ENCODE results near the gene NUDT6.
"Not testable (repeated sequence)": the region's sequence is repeated elsewhere in the genome, so short reads cannot be mapped to it uniquely, and the experiment has no call there.

Gene NUDT6, protein sequence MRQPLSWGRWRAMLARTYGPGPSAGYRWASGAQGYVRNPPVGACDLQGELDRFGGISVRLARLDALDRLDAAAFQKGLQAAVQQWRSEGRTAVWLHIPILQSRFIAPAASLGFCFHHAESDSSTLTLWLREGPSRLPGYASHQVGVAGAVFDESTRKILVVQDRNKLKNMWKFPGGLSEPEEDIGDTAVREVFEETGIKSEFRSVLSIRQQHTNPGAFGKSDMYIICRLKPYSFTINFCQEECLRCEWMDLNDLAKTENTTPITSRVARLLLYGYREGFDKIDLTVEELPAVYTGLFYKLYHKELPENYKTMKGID
- 1.2 to 3.1 (median 1.6) reads per million in 4 experiments for total RNA-seq

DNA sequence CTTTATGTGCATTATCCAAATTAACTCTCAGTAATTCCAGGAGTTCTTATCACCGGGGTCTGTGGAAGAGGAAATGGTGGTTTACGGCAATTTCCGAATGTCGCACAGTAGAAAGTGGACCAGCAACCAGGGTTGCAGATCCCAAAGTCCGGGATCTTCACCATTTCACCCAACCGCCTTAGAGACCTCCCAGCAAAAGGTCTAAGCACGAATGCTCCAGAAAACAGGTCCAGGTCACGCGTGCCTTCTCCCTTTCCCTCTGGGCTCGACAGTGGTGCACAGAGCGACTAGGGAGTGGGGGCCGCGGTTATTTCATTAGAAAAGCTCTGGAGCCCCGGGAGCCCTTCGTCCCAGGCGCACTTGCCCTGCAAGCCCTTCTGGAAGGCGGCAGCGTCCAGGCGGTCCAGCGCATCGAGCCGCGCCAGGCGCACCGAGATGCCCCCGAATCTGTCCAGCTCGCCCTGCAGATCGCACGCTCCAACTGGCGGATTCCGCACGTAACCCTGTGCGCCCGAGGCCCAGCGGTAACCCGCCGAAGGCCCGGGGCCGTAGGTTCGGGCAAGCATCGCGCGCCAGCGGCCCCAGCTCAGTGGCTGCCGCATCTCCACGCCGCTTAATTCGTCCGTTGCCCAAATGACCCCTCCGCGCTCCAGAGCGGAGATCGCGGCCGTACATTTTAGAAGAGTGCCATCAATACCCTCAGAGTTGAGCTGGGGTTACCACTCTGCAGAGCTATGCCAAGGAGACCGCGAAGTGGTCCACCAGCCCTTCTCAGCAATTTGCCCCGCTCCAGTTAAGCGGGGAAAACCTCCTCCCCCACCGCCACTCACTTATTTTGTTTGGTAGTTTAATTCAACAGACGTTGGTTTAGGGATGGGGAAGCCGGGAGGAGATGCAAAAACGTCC is at the start of gene NUDT6:
Gene NUDT6 (minus strand): TSS at position 627 of the 906 bp plus-strand sequence. CDS start 25 bp downstream, at position 602.
- DNase-seq, result no peak

DNA sequence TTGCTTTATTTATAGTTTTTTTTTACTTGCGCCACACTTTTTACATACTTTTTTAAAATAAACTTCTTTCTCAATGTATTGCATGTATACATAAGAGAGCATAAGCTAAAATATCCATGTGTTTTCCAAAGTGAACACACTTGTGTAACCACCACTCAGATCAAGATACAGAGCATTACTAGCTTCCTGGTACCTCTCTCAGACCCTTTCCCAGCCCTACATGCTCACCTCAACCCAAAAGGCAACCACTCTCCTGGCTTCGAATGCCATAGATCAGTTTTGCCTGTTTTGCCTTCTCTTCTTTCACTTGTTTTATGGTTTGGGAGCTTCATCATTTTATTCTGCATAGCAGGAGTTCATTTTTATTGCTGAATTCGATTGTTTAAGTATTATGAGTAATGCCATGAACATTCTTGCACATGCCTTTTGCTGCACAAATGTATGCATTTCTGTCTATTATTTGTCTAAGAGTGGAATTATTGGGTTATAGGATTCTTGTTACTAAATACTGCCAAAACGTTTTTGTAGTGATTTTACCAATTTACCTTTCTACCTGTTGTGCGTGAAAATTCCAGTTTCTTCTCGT is 45.9 kb upstream of the NUDT6 start:
- DNase-seq, result no peak

DNA sequence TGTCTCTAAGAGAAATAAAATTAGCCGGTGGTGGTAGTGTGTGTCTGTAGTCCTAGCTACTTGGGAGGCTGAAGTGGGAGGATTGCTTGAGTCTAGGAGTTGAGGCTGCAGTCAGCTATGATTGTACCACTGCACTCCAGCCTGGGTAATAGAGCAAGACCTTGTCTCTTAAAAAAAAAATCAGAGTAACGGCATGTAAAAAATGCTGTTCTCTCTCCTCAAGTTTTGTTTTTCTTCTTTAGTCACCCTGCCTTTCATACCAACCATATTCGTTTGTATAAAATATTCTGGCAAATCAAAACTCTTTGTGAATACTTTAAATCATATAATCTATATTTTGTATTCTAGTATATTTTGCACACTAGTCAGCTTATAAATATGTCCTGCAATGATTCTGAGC is 44.8 kb upstream of the NUDT6 start:
- DNase-seq, result no peak

DNA sequence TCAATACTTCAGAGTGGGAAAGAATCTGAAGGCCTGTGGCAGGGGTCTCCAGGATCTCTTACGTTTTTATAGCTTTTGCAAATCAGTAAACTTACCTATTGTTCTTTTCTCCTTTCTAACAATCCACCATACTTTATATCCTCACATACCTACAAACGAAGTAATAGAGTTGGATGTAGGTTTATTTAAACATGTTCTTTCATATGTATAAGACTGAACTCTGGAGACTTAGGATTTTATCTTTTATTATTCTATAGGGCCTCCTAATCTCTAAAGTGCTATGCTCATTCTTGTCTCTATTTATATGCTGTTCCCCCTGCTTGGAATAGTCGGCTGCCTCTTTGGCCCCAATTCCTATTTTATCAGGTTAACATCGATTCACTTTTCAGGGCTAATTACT is 43.8 kb upstream of the NUDT6 start:
- no peak for DNase-seq

- no peak for DNase-seq
Observed at GRCh38 chr4:122963216-122963615, 40.8 kb upstream of the NUDT6 start.

DNA sequence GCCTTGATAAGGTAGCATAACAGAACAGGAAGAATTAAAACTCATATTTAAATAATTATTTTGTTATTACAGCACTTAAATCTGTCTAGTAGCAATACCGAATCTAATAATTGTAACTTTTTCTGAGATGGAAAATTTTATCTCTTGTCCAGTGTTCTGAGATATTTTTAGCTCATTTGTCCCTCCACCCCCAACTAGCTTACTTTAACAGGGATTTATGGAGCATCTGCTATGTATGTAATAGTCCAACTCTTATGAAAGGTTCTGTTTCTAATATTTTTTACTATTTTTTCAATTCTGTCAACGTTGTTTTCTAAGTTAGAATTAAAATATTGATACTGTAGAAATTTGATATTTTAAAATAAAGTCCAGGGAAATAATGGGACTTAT is 38.2 kb upstream of the NUDT6 start:
- no peak for DNase-seq

DNA sequence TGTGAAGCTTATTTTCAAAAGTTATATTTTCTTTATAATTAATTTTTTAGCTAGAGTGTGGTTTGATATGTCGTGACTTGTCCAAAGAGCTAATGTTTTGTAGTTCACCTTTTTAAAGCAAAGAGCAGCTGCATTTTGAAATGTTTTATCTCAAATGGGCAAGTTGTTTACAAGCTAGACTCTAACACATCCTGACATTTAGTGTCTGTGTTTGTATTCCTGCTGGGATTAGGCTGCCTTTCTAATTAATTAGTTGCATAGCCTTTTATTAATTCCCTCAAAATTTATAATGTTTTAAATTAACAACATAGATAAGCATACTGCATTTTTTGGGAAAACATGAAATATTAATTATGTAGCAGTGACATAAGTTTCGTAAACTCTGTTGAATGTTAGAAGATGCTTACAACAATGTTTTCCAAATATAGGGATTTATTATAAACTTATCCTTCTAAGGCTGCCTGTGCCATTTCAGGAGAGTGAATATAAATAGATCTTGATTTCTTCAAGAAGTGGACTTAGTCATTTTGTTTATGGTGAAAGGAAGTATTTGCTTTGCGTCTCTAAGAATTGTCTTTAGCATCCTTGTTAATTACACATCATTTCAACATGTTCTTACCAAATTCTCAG is 37.7 kb upstream of the NUDT6 start:
- no peak for DNase-seq

- DNase-seq, result no peak
Observed at GRCh38 chr4:122959441-122959840, 37.0 kb upstream of the NUDT6 start.

DNA sequence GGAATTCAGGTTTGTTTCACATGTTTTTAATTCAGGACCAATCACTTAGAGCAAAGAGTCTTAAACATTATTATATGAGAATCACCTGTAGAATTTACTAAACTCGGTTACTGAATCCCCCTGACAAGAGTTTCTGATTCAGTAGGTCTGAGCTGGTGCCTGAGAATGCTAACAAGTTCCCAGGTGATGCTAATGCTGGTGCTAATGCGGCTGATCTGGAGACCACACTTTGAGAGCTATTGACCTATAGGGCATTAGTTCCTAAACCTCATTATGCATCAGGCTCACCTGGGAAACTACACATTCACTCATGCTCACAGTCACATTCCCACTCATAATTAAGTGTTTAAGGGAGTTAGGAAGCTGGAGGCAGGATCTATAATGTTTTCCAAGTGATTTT is 36.1 kb upstream of the NUDT6 start:
- no peak for DNase-seq

GRCh38 chr4:122953924-122954323 is 31.5 kb upstream of the NUDT6 start:
- DNase-seq, result no peak

- no peak for DNase-seq
Observed at GRCh38 chr4:122952028-122952427, 29.6 kb upstream of the NUDT6 start.

GRCh38 chr4:122948671-122949070 is 26.3 kb upstream of the NUDT6 start:
- DNase-seq, result no peak

- no peak for DNase-seq
Observed at GRCh38 chr4:122946142-122946541, 23.7 kb upstream of the NUDT6 start.

DNA sequence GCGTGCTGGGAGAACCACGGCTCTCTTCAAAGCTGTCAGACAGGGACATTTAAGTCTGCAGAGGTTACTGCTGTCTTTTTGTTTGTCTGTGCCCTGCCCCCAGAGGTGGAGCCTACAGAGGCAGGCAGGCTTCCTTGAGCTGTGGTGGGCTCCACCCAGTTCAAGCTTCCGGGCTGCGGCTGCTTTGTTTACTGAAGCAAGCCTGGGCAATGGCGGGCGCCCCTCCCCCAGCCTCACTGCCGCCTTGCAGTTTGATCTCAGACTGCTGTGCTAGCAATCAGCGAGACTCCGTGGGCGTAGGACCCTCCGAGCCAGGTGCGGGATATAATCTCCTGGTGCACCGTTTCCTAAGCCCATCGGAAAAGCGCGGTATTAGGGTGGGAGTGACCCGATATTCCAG is 22.7 kb upstream of the NUDT6 start:
- not testable (repeated sequence) for DNase-seq

- no peak for DNase-seq
Observed at GRCh38 chr4:122932763-122933162, 10.4 kb upstream of the NUDT6 start.

GRCh38 chr4:122930862-122931261 is 8.5 kb upstream of the NUDT6 start:
- DNase-seq, result no peak

DNA sequence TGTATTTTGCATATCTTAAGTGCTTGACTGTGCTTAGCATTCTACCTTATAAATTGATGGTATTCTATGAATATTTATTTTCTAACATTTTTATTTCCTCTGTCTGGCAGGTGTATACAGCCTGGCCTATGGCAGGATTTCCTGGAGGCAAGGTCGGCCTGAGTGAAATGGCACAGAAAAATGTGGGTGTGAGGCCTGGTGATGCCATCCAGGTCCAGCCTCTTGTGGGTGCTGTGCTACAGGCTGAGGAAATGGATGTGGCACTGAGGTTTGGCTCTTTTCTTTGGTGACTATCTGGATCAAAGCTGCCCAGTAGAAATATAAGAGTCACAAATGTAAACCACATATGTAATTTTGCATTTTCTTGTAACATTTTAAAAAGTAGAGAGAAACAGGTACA is 6.5 kb upstream of the NUDT6 start:
- DNase-seq, result no peak

- DNase-seq, result peak; percentile 67
Observed at GRCh38 chr4:122922877-122923511, 597 bp upstream of the NUDT6 start.

DNA sequence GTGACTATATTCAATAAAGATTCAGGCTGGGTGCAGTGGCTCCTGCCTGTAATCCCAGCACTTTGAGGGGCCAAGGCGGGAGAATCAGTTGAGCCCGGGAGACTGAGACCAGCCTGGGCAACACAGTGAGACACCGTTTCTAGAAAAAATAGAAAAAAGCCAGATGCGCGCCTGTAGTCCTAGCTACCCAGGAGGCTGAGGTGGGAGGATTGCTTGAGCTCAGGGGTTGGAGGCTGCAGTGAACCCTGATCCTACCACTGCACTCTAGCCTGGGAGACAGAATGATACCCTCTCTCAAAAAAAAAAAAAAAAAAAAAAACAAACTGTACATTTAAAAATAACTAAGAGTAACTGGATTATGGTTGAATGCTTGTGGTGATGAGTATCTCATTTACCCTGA is 1.1 kb downstream of the NUDT6 start:
- DNase-seq, result no peak

DNA sequence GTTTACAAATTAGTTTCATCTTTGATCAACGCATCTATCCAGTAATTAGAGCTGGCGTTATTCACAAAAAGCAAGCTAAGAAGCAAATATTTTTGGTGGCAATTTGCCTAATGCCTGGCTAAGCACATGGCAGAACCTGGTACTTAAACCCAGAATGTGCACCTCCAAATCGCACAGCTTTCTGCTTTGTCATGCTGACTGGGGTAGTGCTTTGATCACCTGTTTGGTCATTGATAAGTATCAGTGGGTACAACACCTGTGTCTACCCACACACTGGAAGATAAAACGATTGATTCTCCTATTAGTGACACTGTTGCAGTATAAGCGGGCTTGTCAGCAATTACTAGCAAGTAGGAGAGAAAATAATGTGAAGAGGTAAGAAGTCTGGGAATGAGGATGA is 1.9 kb downstream of the NUDT6 start:
- no peak for DNase-seq

GRCh38 chr4:122917731-122918130 is 4.7 kb downstream of the NUDT6 start:
- no peak for DNase-seq

GRCh38 chr4:122914938-122915337 is 7.5 kb downstream of the NUDT6 start:
- DNase-seq, result no peak
